Measurements from ENCODE around the gene CYP8B1.

The CYP8B1 gene

GRCh38 chr3:42875325-42876151, at the start of gene CYP8B1:
CYP8B1 (minus strand) TSS chr3:42875879; CDS start chr3:42875816, 63 bp downstream.
- no peak for DNase-seq

GRCh38 chr3:42923606-42924005, 47.9 kb upstream of the CYP8B1 start:
- no peak for DNase-seq

GRCh38 chr3:42914771-42915515, 39.3 kb upstream of the CYP8B1 start:
- no peak for DNase-seq

GRCh38 chr3:42911551-42911950, 35.9 kb upstream of the CYP8B1 start:
- no peak for DNase-seq

- no peak for DNase-seq
Observed at GRCh38 chr3:42908675-42909074, 33.0 kb upstream of the CYP8B1 start.

GRCh38 chr3:42906848-42907183, 31.1 kb upstream of the CYP8B1 start:
- no peak for DNase-seq

GRCh38 chr3:42906070-42906847, 30.6 kb upstream of the CYP8B1 start, which contains the start of gene ZNF662:
ZNF662 (plus strand) TSS chr3:42906142; CDS start chr3:42908115, 1,973 bp downstream.
- no peak for DNase-seq

GRCh38 chr3:42905740-42906069, 30.0 kb upstream of the CYP8B1 start:
- DNase-seq, result no peak

GRCh38 chr3:42904076-42904475, 28.4 kb upstream of the CYP8B1 start:
- no peak for DNase-seq

- no peak for DNase-seq
Observed at GRCh38 chr3:42902257-42902656, 26.6 kb upstream of the CYP8B1 start.

- DNase-seq, result no peak
Observed at GRCh38 chr3:42901073-42901415, 25.4 kb upstream of the CYP8B1 start.

GRCh38 chr3:42900226-42901072, 24.8 kb upstream of the CYP8B1 start:
- no peak for DNase-seq

- DNase-seq, result peak; percentile 33
Observed at GRCh38 chr3:42898896-42899675, 23.4 kb upstream of the CYP8B1 start.

- no peak for DNase-seq
Observed at GRCh38 chr3:42895580-42895868, 19.8 kb upstream of the CYP8B1 start.

- DNase-seq, result no peak
Observed at GRCh38 chr3:42894698-42895579, 19.3 kb upstream of the CYP8B1 start.

- DNase-seq, result no peak
Observed at GRCh38 chr3:42892807-42893206, 17.1 kb upstream of the CYP8B1 start.

- no peak for DNase-seq
Observed at GRCh38 chr3:42892169-42892568, 16.5 kb upstream of the CYP8B1 start.

GRCh38 chr3:42891042-42891441, 15.4 kb upstream of the CYP8B1 start:
- no peak for DNase-seq

- no peak for DNase-seq
Observed at GRCh38 chr3:42887084-42887483, 11.4 kb upstream of the CYP8B1 start.

- no peak for DNase-seq
Observed at GRCh38 chr3:42886294-42886822, 10.7 kb upstream of the CYP8B1 start.

- no peak for DNase-seq
Observed at GRCh38 chr3:42884324-42884723, 8.6 kb upstream of the CYP8B1 start.

Measured in NCI-H2171 treated with DMSO at 0.1 percent for 48 hours (cell line).